ENCODE data around the gene FBXO17. TPM values are rescaled to one million over a fixed set of nuclear protein-coding genes. Genes with fewer than 3 reads are reported as not detected.

FBXO17 gene
- total and polyA plus RNA-seq, 2 of the 13 experiments (the other 11 are each of a cell fraction or from before 2014, with no cell fraction given), result 22.1 to 58.7 TPM

DNA sequence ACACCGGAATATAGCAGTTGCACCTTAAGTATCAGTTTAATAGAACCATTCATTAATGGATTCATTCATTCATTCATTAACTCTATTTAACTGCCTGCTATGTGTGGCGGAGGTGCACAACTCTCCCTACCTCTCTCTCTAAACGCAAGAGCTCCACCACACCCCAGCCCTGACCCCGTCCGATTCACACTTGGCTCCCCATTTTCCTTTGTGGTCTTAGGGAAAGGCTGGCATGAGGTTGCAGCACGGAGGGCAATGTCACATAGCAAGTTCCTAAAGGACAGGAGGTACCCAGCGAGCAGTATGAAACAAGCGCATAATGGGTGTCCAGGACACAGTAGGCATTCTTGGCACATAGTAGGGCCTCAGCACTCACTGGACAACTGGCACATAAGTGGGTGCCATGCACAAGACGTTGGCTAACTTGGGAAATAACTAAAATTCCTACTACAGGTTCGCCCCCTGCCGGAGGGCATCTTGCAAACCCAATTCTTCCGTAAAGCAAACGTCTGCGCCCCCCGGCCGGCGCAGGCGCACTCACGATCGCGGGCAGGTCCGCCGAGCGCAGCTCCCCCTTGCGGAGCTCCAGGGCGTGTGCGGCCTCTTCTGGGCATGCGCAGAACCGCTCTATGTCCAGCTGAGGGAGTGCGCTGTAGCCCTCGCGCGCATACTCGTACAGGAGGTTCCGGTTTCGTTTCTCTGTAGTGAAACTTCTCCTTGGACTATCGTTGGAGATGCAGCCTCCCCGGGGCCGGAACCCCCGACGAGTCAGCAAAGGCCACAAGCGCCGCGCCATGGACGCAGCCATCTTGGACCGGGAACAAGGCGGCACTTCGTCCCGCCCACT, 45.4 kb downstream of the FBXO17 start, which contains the start of gene SARS2 (continued):
- no peak for TF ChIP-seq FUBP1 (CRISPR knock-in tag; IDR thresholded peaks at IDR 0.05; ENCODE audit: borderline replicate concordance)
- TF ChIP-seq, protein P1, sequence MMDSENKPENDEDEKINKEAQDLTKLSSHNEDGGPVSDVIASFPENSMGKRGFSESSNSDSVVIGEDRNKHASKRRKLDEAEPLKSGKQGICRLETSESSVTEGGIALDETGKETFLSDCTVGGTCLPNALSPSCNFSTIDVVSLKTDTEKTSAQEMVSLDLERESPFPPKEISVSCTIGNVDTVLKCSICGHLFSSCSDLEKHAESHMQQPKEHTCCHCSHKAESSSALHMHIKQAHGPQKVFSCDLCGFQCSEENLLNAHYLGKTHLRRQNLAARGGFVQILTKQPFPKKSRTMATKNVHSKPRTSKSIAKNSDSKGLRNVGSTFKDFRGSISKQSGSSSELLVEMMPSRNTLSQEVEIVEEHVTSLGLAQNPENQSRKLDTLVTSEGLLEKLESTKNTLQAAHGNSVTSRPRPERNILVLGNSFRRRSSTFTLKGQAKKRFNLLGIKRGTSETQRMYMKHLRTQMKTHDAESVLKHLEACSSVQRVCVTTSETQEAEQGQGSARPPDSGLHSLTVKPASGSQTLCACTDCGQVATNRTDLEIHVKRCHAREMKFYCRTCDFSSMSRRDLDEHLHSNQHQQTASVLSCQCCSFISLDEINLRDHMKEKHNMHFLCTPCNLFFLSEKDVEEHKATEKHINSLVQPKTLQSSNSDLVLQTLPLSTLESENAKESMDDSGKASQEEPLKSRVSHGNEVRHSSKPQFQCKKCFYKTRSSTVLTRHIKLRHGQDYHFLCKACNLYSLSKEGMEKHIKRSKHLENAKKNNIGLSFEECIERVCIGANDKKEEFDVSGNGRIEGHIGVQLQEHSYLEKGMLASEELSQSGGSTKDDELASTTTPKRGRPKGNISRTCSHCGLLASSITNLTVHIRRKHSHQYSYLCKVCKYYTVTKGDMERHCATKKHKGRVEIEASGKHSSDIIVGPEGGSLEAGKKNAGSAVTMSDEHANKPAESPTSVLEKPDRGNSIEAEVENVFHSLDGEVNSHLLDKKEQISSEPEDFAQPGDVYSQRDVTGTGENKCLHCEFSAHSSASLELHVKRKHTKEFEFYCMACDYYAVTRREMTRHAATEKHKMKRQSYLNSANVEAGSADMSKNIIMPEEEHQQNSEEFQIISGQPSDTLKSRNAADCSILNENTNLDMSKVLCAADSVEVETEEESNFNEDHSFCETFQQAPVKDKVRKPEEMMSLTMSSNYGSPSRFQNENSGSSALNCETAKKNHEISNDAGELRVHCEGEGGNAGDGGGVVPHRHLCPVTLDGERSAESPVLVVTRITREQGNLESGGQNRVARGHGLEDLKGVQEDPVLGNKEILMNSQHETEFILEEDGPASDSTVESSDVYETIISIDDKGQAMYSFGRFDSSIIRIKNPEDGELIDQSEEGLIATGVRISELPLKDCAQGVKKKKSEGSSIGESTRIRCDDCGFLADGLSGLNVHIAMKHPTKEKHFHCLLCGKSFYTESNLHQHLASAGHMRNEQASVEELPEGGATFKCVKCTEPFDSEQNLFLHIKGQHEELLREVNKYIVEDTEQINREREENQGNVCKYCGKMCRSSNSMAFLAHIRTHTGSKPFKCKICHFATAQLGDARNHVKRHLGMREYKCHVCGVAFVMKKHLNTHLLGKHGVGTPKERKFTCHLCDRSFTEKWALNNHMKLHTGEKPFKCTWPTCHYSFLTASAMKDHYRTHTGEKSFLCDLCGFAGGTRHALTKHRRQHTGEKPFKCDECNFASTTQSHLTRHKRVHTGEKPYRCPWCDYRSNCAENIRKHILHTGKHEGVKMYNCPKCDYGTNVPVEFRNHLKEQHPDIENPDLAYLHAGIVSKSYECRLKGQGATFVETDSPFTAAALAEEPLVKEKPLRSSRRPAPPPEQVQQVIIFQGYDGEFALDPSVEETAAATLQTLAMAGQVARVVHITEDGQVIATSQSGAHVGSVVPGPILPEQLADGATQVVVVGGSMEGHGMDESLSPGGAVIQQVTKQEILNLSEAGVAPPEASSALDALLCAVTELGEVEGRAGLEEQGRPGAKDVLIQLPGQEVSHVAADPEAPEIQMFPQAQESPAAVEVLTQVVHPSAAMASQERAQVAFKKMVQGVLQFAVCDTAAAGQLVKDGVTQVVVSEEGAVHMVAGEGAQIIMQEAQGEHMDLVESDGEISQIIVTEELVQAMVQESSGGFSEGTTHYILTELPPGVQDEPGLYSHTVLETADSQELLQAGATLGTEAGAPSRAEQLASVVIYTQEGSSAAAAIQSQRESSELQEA (CRISPR knock-in tag; IDR thresholded peaks at IDR 0.05; ENCODE audit: not compliant biosample characterization), result peak; percentile 85
- no peak for TF ChIP-seq ZBTB37 (CRISPR knock-in tag; IDR thresholded peaks at IDR 0.05)
- TF ChIP-seq, protein P2, sequence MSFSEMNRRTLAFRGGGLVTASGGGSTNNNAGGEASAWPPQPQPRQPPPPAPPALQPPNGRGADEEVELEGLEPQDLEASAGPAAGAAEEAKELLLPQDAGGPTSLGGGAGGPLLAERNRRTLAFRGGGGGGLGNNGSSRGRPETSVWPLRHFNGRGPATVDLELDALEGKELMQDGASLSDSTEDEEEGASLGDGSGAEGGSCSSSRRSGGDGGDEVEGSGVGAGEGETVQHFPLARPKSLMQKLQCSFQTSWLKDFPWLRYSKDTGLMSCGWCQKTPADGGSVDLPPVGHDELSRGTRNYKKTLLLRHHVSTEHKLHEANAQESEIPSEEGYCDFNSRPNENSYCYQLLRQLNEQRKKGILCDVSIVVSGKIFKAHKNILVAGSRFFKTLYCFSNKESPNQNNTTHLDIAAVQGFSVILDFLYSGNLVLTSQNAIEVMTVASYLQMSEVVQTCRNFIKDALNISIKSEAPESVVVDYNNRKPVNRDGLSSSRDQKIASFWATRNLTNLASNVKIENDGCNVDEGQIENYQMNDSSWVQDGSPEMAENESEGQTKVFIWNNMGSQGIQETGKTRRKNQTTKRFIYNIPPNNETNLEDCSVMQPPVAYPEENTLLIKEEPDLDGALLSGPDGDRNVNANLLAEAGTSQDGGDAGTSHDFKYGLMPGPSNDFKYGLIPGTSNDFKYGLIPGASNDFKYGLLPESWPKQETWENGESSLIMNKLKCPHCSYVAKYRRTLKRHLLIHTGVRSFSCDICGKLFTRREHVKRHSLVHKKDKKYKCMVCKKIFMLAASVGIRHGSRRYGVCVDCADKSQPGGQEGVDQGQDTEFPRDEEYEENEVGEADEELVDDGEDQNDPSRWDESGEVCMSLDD (CRISPR knock-in tag; IDR thresholded peaks at IDR 0.05; ENCODE audit: borderline replicate concordance), result no peak
- TF ChIP-seq ZNF362 (CRISPR knock-in tag; IDR thresholded peaks at IDR 0.05; ENCODE audit: borderline replicate concordance), result no peak
- TF ChIP-seq, protein P3, sequence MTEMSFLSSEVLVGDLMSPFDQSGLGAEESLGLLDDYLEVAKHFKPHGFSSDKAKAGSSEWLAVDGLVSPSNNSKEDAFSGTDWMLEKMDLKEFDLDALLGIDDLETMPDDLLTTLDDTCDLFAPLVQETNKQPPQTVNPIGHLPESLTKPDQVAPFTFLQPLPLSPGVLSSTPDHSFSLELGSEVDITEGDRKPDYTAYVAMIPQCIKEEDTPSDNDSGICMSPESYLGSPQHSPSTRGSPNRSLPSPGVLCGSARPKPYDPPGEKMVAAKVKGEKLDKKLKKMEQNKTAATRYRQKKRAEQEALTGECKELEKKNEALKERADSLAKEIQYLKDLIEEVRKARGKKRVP (CRISPR knock-in tag; IDR thresholded peaks at IDR 0.05), result no peak; a peak in 1 of 4 replicates
- TF ChIP-seq ATF7-NPFF (CRISPR knock-in tag; IDR thresholded peaks at IDR 0.05; ENCODE audit: low read depth), result no peak
- TF ChIP-seq SMAD3 (CRISPR knock-in tag; IDR thresholded peaks at IDR 0.05), result peak; percentile 84
